Fibroblast of the aortic adventitia (primary cell): ENCODE measurements around the gene AP4E1. TPM values are rescaled to one million over a fixed set of nuclear protein-coding genes. Genes with fewer than 3 reads are reported as not detected.

ENCODE experiments used
- DNase-seq: peaks from one replicate; pipeline ENCODE4 v3.0.0-alpha.2; 2010; ENCODE audit warnings: low read depth
- H3K4me3 ChIP-seq: 2 replicates; pipeline ENCODE4 v1.5.1; 2011; ENCODE audit warnings: low read depth, mild to moderate bottlenecking, control low read depth, low read length, moderate library complexity
- CTCF ChIP-seq: IDR thresholded peaks from 2 replicates; pipeline ENCODE4 v1.5.1; 2011; ENCODE audit warnings: mild to moderate bottlenecking, low read length, control low read depth, inconsistent platforms; ENCODE audit not compliant: insufficient read depth
- total RNA-seq: library from RNA; depleted of rRNA; stranded (reverse); fragments of >200 nt; gene quantifications from 2 replicates; pipeline ENCODE4 v1.2.3, GENCODE V29; 2012; ENCODE audit warnings: low replicate concordance

Gene AP4E1
- total RNA-seq, 1 donor = 17.1 TPM

GRCh38 chr15:50959717-50960116, 51.2 kb downstream of the AP4E1 start:
- no peak for DNase-seq
- H3K4me3 ChIP-seq = no peak overlapping the region
- no peak for TF ChIP-seq CTCF

- DNase-seq = no peak
- no peak for TF ChIP-seq CTCF
- no peak overlapping the region for H3K4me3 ChIP-seq
These were observed 55.6 kb downstream of the AP4E1 start for GRCh38 chr15:50964075-50964474.

- no peak overlapping the region for H3K4me3 ChIP-seq
- DNase-seq = no peak
- TF ChIP-seq CTCF = no peak
These were observed 59.9 kb downstream of the AP4E1 start for GRCh38 chr15:50968353-50968752.

DNA sequence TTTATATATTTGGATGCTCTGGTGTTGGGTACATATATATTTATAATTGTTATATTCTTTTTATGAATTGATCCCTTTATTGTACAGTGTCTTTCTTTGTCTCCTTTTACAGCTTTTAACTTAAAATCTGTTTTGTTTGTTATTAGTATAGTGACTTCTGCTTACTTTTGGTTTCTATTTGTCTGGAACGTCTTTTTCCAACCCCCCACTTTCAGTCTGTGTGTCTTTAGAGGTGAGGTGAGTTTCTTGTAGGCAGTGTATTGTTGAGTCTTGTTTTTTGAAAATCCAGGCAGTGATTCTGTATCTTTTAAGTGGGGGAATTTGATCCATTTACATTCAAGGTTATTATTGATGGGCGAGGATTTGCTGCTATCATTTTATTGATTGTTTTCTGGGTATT, 62.0 kb downstream of the AP4E1 start:
- no peak for TF ChIP-seq CTCF
- H3K4me3 ChIP-seq = no peak overlapping the region
- no peak for DNase-seq

DNA sequence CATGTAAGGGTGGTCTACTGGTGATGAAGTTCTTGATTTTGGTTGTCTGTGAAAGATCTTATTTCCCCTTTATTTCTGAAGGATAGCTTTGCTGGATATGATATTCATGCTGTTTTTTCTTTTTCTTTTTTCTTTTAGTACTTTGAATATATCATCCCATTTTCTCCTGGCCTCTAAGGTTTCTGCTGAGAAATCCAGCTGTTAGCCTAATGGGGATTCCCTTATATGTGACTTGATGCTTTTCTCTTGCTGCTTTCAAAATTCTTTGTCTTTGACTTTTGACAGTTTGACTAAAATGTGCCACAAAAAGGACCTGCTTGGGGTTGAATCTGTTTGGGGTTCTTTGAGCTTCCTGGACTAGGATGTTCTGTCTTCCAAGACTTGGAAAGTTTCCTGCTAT, 62.6 kb downstream of the AP4E1 start:
- DNase-seq = no peak
- TF ChIP-seq CTCF = no peak
- no peak overlapping the region for H3K4me3 ChIP-seq

DNA sequence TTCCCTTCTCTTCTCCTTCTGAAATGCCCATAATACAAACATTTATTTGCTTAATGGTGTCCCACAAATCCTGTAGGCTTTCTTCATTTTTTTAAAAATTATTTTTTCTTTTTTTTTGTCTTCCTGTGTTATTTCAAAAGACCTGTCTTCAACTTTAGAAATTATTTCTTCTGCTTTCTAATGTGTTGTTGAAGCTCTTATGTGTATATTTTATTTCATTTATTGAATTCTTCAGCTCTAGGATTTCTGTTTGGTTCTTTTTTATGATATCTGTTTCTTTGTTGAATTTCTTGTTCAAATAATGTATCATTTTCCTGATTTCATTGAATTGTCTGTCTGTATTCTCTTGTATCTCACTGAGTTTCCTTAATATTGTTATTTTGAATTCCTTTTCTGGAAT, 63.1 kb downstream of the AP4E1 start:
- DNase-seq = no peak
- H3K4me3 ChIP-seq = no peak overlapping the region
- TF ChIP-seq CTCF = no peak

DNA sequence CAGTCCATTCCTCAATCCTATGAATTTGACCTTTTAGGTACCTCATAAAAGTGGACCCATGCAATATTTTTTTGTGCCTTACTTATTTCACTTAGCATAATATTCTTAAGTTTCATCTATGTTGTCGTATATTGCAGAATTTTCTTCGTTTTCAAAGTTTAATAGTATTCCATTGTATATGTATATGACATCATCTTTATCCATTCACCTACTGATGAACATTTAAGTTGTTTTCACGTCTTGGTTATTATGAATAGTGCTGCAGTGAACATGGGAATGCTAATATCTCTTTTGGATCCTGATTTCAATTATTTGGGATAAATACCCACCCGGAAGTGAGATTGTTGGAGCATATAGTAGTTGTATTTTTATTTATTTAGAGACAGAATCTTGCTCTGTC, 65.1 kb downstream of the AP4E1 start:
- no peak for TF ChIP-seq CTCF
- H3K4me3 ChIP-seq = no peak overlapping the region
- no peak for DNase-seq
